Mucosa of gallbladder (tissue), 1 donor: ENCODE measurements around the gene RUNDC1. TPM values are rescaled to one million over a fixed set of nuclear protein-coding genes. Genes with fewer than 3 reads are reported as not detected.

ENCODE experiments used
- DNase-seq: peaks from one replicate; pipeline ENCODE4 v3.0.0-alpha.2; 2020; ENCODE audit warnings: low spot score
- total RNA-seq: library from RNA; stranded (reverse); gene quantifications from one replicate; pipeline ENCODE4 v1.2.1, GENCODE V29; 2021
- donor health status: DM: no; HTN: no; CAD: no.

Gene RUNDC1
- total RNA-seq, 1 donor from 2014 or later: 26.0 TPM

- no peak for DNase-seq
Measured at GRCh38 chr17:43018932-43019331, 38.6 kb downstream of the RUNDC1 start.

DNA sequence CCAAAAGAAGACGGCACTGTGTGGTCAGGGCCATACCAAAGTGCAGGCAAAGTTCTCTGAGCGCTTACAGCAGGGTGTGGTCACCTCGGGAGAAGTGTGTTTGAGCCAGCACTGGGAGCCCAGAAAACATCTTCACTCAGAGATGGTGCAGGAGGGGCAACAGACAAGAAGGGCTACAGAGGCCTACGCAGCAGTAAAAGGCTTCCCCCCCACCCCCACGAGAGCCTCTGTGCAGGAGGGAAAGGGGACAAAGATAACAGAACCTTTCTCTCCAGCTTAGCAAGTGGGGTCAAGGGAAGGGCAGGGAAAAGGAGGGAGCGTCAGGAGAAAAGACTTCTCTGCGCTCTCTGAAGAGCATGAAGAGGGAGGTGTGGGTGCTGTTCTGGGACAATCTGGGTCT, 39.1 kb downstream of the RUNDC1 start:
- DNase-seq: no peak

GRCh38 chr17:43020030-43020621, 39.8 kb downstream of the RUNDC1 start:
- DNase-seq: no peak

- peak; percentile 62 for DNase-seq
Measured at GRCh38 chr17:43020789-43021740, 40.7 kb downstream of the RUNDC1 start.

- peak; percentile 77 for DNase-seq
Measured at GRCh38 chr17:43021741-43022512, 41.6 kb downstream of the RUNDC1 start, which contains the start of gene VAT1. Gene VAT1, minus strand, starts transcription at chr17:43022385. Its CDS starts 63 bp downstream, at chr17:43022322.

- peak; percentile 86 for DNase-seq
Measured at GRCh38 chr17:43024407-43025289, 44.3 kb downstream of the RUNDC1 start, which contains the start of gene RND2. Gene RND2, plus strand, starts transcription at chr17:43025231. Its CDS starts 117 bp downstream, at chr17:43025348.

GRCh38 chr17:43025290-43025657, 44.9 kb downstream of the RUNDC1 start:
- DNase-seq: no peak

GRCh38 chr17:43025766-43026537, 45.6 kb downstream of the RUNDC1 start:
- no peak for DNase-seq

GRCh38 chr17:43026595-43026994, 46.2 kb downstream of the RUNDC1 start:
- DNase-seq: no peak

DNA sequence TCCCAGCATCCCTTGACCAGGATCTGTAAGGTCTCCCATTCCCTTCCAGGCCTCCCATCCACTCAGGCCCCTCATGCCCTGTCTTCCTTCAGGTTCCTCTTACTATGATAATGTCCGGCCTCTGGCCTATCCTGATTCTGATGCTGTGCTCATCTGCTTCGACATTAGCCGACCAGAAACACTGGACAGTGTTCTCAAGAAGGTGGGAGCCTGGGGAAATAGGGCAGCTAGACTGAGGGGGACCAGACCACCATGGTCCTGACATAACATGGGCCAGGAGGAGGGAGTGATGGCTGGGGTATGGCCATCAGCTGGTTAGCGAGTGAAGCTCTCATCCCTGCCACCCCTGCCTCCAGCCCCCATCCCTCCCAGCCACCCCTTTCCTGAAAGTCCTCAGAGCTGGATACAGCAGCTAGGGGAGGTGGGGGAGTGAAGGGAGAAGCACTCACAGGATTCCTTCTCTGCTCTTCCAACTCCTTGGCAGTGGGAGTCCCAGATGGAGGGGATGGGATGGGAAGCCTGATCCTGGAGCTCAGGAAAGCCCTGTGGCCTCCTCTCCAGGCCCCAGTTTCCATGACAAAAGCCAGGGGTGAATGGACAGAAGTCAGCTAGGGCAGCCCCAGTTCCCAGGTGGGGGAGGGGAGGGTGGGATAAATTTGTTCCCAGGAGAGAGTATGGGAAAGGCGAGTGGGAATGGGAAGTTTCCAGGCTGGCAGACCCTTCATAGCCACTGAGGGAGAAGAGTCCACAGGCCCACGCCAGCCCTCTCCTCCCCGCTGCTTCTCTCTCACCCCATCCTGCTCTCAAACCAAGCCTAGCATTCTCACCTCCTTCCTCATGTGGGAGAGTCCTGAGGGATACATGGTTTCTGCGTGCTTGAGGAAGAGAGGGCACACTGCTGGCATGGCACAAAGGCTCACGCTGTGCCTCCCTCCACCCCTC, 47.0 kb downstream of the RUNDC1 start:
- DNase-seq: no peak

DNA sequence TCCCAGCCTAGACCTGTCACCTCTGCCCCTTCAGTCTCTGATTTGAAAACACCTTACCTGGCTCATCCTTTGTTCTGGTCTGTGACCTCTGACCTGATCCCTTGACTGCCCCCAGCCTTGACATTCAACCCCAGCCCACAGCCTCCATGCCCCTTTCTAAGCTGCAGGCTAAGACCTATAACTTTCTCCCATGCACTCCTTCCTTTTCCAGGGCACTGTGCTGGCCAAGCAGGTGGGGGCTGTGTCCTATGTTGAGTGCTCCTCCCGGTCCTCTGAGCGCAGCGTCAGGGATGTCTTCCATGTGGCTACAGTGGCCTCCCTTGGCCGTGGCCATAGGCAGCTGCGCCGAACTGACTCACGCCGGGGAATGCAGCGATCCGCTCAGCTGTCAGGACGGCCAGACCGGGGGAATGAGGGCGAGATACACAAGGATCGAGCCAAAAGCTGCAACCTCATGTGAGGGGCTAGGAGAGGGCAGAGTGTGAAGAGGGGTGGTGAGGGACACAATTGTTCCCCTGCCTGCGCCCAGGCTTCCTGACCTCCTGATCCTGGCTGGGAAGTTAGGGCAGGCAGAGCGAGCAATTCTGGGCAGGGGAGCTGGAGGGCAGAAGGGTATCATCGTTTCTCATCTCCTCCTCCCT, 48.0 kb downstream of the RUNDC1 start:
- no peak for DNase-seq

DNA sequence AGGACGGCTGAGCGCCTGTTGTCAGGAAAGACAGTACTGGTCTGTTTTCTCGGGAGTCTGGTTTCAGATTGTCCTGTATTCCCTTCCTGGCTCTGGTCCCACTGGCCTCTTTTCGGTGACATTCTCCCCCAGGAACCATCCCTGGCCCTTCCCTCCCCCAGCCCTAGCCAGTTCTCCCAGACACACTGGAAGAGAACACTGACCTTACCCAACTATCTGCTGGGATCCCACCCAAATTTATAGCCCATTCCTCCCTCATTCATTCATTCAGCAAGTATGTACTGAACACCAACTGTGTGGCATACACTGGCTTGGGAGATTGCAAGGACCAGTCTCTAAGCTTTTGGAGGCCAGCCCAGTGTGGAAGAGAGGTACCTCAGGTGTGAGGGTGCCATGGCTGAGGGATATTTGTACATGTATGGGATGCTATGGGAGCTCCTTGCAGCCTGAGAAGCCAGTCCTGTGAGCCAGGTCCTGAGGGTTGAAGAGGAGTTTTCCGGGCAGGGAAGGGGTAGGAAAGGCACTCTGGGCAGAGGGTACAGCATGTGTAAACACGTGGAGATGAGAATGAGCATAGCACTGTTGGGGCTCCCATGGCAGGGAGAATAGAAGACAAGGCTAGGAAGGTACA, 49.9 kb downstream of the RUNDC1 start:
- DNase-seq: no peak

DNA sequence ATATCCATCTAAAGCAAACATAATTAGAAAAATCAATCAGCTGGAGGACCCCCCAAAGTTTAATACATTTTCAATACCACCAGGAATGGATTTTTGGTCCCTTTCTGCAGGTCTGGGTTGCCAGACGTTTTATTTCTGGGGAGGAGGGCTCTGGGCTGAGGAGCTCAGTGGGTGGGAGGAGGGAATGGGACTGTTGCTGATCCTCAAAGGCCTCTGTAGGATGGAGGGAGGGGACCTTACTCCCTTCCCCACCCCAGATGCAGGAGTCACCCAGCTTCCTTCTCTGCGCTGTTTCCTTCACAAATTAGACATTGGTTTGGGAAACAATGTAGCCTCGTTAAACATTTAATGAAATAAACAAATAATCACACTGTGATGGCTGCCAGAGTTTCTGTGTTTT, 51.3 kb downstream of the RUNDC1 start:
- no peak for DNase-seq

GRCh38 chr17:43033948-43034881, 53.9 kb downstream of the RUNDC1 start:
- DNase-seq: no peak

DNA sequence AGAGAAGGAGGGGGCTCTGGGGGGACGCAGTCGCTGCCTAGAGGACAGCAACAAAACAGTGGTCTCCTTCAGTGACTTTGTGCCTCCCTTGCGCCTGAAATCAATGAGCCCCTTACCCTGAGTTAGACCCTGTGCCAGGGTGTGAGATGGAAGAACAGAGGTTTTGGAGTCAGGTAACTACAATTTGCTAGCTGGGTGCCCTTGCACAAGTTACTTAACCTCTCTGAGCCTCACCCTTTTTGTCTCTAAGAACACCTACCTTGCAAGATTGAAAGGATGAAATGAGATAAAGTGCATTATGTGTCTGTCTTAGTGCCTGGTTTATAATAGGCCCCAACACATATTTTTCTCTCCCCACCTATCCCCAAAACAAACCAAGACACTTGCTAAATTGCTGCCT, 54.5 kb downstream of the RUNDC1 start:
- no peak for DNase-seq

DNA sequence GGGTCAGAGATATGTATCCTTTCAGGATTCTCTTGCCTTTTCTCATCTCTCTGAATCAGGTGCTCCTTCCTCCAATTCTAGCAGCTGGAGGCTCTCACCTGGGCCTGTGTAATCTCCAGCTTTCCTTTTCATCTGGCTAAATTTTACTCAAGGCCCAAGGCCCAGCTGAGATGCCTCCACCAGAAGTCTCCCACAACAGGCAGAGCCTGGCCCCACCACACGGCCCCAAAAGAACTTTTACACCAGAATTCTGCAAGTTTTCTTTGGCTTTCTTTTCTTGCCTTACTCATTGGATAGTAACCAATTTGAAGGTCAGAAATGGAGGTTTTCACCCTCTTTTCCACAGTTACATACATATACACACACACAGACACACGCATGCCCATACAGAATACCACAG, 59.3 kb downstream of the RUNDC1 start:
- DNase-seq: no peak

DNA sequence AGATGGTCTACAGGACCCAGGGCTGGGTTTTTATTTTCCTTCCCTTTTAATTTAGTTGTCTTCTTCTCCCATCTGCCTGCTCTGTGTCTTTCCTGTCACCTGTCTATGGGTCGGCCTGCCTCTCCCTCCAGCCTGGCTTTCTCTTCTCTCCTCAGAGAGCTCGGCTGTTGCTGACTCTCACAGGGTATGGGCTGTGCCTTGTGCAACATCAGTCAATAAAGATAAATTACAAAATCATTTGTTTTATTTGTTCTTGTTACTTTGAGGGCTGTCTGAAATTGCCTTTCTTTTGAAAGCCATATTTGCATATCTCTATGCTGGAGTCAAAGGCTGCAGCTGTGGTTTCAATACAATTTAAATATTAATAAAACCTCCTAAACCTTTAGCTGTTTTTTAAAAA, 60.3 kb downstream of the RUNDC1 start:
- DNase-seq: no peak
